ENCODE data around the gene NR3C2.
"Not testable (repeated sequence)": the region's sequence is repeated elsewhere in the genome, so short reads cannot be mapped to it uniquely, and the experiment has no call there.

Gene NR3C2

DNA sequence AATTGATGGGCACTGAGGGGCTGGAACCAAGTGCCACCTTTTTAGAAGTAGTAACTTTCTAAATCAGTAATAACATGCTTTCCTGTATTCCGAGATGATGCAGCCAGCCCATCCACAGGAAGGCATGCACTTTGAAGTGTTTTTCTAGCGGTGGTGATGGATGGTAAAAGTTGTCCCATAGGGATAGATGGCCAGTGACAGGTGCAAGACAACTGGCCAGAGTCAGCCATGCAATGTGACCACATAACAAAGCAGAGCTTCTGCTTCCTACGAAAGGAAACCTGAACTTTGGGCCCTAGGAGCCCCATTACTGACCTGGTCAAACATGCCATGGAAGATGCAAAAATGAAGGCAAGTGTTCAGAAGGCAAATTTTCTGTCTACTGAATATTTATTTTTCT, 72.3 kb downstream of the NR3C2 start:
- no peak for DNase-seq (ENCODE audit: low read depth)

DNA sequence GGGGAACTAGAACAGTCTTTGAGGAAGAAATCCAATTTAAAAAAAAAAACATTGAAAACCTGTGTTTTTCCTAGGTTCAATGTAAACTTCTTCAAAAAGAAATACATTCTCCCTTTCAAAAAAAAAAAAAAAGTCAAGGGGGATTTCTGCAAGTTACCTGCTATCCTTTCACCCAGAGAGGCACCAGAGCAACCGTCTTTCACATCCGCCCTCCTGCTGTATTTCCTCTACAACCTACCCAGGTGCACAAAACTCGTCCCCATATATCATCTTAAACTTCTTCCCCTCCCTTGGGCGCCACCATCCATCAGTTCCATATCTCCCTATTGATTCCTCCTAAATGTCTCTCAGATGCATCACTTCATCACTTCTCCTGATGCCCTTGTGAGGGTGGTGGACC, 74.5 kb downstream of the NR3C2 start:
- DNase-seq (ENCODE audit: low read depth): no peak

DNA sequence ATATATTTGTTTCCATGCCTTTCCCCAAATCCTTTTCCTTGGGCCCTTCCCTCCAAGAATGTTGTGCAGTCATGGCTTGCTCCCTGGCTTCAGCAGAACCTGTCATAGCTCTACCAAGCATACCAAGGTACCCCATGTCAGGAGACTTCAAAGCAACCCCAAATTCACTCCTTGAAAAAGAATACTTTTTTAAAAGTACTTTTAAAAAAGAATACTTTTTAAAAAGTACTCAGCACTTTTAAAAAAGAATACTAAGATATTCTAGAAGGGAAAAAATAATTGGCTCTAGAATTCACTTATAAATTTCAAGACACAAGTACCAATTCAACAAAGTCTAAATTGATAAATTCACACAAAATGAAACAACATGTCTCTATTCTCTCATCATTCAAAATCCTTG, 76.0 kb downstream of the NR3C2 start:
- no peak for DNase-seq (ENCODE audit: low read depth)

DNA sequence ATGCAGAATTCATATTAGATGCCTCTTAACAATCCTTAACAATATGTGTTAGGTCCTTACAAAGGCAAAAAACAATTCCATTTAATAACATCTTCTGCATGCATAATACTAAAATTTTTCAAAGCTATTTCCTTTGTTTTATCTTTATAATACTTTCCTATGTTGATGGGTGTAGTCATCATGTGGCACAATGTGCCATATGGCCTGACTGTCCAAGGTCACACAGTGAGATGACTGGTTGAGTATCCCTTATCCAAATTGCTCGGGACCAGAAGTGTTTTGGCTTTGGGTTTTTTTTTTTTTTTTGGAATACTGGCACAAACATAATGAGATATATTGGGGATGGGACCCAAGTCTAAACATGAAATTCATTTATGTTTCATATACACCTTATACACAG, 77.7 kb downstream of the NR3C2 start:
- DNase-seq (ENCODE audit: low read depth): no peak

DNA sequence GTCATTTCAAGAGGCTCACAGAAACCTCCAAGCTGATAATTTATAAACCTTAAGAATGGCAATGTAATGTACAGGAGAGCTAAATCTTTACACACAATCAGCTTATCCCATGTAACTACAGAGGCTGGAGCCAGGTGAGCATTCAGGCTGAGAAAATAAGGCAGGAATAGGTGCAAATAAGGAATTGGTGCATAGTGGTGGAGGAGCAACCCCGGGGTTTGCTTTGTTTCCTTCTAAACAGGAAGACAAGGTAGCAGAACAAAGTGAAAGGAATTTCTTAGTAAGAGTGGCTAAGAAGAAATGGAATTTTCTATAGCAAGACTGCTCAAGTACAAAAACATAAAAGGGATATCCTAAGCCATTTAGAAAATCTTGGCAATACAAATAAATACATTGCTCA, 82.4 kb downstream of the NR3C2 start:
- DNase-seq (ENCODE audit: low read depth): no peak

DNA sequence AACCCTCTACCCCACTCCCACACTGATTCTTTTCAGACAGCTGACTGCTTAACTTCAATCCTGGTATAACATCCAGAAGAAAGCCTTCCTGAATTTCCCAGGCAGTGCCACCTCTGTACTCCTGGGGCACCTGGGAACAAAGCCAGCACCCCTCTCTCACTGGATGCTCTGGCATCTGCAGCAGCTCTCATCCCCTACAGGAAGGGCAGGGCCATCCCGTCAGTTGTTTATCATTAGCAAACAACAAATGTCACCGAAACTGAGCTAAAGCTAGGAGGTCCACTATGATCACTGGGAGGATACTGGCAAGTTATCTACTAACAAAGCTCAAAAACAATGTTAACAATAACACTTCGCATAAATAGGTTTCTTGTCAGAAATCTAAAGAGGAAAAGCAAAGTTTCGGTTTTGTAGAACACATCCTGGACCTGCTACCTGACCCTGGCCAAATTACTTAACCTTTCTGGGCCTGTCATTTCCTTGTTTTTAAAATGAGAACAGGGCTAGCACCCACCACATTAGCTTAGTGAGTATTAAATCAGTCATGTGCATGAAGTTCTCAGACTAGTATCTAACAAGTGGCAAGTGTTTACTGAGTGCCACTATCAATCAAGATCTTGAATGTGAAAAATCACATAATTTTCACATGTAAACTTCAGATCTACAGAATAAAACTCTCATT, 86.6 kb downstream of the NR3C2 start:
- no peak for DNase-seq (ENCODE audit: low read depth)

DNA sequence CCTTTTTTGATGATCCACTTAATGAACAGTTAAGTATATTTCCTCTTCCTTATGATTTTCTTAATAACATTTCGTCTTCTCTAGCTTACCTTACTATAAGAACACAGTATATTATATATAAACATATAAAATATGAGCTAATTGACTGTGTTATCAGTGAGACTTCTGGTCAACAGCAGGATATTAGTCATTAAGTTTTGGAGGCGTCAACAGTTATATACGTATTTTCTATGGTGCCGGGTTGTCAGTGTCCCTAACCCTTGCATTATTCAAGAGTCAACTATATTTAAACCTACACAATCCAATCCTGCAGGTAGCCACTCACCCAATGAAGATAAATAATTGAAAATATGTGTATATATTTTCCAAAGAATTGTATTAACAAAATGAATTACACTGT, 88.0 kb downstream of the NR3C2 start:
- DNase-seq (ENCODE audit: low read depth): no peak

DNA sequence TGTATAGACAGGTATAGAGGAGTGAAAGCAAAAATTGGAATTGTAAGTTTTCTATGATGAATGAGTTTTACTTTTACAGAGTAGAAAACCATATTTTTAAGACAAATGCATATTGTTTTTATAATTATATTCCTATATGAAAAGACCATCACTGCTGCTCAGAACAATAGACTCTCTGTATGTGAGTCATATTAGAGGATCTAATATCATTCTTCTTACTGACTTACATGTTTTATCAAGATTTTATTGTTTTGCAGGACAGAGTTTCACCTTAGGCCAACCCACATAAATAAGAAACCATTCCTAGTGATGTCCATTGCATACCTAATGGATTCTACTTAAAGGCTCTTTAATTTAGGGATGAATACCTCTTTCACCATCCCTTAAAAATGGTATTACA, 88.6 kb downstream of the NR3C2 start:
- DNase-seq (ENCODE audit: low read depth): no peak

DNA sequence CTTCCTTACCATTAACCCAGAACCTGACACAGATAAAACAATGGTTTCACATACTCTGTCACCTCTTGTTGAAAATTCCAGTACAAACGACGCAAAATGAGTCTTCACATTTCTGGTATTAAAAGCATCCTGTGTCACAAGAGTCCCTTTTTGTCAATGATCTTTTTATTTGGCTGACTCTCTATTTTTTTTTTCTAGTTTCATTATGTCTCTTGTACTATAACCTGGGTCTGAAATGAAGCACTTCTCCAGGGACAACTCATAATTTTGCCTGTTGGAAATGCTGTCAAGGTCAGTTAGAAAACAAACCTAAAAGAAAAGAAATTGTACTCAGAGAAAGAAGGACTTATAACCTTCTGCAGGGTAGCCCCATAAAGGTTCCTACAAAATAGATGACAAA, 93.1 kb downstream of the NR3C2 start:
- no peak for DNase-seq (ENCODE audit: low read depth)

DNA sequence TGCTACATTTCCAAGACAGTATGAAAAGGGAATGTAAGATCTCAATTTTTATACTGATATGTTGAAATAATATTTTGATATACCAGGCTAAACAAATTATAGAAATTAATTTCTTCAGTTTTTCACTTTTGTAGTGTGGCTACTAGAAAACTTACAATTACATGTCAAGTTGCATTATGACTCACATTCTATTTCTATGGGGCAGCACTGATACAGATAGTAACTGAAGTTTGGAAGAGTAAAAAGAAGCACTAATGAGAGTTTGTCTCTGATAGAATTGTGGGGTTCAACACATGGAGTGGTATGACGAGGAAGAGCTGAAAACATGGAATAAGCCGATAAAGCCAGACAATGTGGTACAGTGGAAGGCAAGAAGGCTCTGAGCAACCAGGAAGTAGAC, 95.6 kb downstream of the NR3C2 start:
- DNase-seq (ENCODE audit: low read depth): no peak

DNA sequence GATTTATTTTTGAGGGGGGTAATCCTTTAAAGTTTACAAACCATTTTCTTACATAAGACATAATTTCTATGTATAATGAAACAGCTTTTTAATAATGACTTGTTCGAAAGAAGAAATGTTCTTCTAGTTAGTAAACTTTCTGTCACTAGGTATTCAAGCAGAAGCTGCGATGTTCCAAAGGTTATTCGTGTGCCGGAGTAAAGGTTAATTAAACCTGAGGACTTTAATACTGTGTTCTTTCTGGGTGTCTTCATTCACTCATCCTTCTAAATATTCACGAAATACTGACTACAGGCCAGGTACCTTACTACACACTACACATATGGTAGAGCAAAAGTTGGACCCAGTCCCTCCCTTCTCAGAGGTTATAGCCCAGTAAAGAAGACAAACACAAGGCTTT, 96.7 kb downstream of the NR3C2 start:
- DNase-seq (ENCODE audit: low read depth): no peak

DNA sequence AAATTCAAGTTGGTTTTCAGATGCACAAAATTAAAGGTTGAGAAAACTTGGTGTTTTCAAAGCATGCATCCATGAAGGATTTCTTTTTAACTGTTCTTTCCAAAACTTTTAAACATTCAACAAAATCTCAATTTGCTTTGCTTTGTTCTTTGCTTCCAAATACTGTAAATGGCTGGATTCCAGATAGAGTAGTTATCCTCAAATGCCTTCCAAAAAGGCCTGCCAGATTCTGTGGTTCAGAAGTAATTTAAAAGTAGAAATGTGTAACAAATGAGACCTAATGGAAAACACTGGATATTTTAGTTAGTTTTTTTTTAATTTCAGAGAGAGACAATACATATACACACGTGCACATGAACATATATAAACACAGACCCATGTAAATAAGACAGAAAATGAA, 97.3 kb downstream of the NR3C2 start:
- no peak for DNase-seq (ENCODE audit: low read depth)

DNA sequence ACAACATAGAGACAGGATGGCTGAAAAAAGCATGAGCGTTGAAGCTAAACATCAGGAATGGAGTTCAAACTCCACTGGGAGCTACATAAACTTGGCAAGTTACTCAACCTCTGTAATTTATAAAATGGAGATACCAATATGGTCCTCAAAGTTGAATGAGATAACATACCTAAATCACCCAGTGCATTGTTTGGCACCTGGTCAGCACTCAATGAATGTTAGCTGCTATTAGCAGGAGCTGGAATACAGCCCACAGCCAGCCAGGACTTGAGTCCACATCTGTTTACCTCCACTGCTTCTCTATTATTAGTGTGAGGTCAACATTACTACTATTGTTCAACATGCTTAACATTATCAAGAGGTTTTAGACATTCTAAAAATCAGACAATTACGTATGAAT, 97.9 kb downstream of the NR3C2 start:
- DNase-seq (ENCODE audit: low read depth): no peak

DNA sequence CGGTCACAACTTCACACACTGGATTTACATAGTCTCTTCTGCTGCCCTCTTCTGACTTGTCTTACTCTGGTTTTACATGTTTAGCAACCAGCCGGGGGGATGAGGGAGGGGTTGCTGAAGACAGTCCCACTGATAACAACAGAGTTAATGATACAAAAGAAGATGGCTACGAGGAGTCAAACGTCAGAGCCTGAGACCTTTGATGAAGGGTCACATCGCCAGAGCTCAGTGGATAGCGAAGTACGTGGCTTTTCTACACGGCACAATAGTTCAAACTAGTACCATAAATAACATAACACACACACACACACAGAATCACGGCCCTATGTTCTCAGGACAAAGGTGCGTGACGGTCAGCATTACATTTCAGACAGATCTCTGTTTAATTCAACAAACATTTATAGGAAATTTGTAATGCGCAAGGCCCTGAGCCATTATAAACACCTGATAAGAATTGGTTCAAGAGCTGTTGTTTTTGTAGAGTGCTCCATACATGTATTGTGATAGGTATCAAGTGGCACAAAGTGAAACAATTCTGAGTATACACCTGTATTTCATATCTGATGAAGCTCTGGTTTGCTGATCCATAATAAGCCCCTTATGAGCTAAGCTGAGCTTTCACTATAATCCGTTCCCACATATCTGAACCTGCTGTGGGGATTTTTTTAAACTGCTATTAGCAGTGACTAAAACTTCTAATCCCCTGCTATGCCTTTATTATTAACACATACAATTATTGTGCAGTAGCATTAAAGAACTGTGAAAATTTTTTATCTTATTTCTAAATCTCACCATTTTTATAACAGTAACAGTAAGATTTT, 100.0 kb downstream of the NR3C2 start:
- DNase-seq (ENCODE audit: low read depth): no peak

DNA sequence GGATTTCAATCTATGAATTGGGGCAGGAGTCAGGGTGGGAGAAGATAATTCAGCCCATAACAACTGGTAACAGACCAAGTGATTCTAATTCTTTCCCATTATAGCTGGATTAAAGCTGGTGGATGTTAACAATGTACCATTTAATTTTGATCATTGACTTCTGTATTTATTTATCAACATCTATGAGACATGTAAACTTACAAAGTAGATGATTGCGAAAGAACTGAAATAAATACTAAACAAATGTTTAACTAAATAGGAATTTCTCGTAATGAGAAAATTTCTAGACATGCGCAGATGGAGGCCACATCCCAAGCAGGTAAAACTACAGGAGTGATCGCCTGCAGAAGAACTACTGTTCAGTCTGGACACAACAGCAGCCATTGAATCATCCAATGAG, 107.1 kb downstream of the NR3C2 start:
- no peak for DNase-seq (ENCODE audit: low read depth)

DNA sequence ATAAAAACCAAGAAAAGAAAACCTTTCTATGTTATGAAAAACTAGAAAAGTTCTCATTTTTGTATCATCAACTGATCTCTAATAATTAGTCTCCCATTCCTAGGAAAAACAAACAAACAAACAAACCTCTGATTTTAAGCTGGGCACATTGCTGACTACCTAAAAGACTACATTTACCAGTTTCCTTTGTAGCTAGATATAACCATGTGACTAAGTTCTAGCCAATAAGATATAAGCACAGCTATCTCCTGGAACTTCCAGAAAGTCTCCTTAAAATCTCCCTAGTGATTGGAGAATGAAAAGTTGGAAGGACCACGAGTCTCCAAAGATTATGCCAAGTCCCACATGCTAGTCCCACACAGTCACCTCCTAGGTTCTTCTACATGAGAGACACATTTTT, 108.9 kb downstream of the NR3C2 start:
- no peak for DNase-seq (ENCODE audit: low read depth)

DNA sequence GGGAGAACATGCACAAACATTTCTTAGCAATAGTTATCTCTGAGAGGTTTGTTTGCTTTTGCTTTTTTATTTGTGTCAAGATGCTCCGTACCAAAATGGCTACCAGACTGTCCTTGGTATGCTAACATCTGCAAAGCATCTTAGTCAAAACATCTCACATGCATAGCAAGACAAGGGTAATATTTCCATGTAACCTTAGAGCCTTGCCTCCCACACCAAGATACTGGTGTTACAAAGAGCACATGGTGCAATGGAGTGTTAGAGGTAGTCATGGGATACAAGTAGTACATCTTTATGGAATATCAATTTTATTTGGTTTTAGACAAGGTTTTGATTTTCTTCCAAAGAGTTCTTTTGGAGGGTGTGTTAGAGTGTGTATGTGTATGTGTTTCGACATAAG, 109.7 kb downstream of the NR3C2 start:
- DNase-seq (ENCODE audit: low read depth): no peak

DNA sequence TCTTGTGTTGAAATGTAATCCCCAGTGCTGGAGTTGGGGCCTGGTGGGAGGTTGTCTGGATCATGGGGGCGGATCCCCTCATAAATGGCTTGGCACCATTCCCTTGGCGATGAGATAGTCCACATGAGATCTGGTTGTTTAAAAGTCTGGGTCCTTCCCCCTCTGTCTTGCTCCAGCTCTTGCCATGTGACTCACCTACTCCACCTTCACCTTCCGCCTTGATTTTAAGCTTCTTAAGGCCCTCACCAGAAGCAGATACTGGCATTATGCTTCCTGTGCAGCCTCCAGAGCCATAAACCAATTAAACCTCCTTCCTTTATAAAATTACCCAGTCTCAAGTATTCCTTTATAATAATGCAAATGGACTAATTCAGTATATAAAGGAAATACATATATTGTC, 111.5 kb downstream of the NR3C2 start:
- no peak for DNase-seq (ENCODE audit: low read depth)

DNA sequence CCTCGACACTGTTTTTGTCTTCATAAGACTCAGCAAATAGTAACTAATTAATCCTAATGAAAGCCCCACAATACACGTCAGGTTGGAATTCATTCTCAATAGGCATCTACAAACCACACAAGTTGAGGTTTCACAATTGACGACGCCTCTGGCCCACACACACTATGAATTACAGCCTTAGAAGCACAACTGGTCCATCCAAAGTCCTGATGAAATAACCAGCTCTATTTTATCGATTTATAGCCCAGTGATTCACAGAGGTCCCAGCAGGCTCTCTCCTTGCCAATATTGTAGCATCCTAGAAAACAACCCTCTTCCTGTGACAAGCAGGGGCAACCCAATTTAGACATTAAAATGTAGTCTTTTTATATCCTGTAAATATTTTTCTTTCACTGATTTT, 112.1 kb downstream of the NR3C2 start:
- DNase-seq (ENCODE audit: low read depth): no peak

DNA sequence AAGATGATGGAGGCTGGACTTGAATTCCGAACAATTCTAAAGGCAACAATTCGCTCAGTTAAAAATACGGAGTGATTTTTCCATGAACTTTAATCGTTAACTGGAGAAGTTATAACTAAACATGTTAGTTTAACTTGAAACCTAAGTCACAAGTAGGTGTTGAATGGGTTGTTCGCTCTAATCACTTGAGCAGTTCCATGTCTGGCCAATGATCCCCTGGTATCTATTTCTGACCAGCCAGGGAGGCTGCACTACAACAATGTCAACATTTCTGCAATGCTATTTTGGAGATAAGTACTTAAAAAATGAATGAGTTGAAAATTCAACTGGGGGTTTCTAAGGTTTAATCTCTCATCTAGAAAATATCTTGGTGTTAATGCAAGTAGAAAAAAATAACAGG, 112.5 kb downstream of the NR3C2 start:
- no peak for DNase-seq (ENCODE audit: low read depth)

DNA sequence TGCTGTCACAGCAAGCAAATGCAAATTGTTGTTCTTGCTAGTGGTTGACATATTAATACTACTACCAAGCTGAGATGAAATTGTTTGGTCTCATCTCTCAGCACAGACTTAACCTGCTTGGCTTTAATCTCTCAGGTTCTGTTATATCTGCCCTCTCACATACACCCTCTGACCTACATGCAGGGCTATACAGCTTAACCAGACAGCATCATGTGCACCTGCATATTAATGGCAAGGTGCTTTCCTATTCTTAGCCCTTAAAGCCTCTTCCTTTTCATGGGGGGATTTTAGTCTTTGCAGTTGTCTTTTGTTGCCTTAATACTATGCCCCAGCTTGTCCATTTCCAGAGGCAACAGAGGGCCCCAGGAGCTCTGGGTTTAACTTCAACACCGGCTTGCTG, 114.5 kb downstream of the NR3C2 start:
- no peak for DNase-seq (ENCODE audit: low read depth)

DNA sequence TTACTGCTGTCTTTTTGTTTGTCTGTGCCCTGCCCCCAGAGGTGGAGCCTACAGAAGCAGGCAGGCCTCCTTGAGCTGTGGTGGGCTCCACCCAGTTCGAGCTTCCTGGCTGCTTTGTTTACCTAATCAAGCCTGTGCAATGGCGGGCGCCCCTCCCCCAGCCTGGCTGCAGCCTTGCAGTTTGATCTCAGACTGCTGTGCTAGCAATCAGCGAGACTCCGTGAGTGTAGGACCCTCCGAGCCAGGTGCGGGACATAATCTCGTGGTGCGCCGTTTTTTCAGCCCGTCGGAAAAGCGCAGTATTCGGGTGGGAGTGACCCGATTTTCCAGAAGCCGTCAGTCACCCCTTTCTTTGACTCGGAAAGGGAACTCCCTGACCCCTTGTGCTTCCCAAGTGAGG, 118.9 kb downstream of the NR3C2 start:
- DNase-seq (ENCODE audit: low read depth): not testable (repeated sequence)

DNA sequence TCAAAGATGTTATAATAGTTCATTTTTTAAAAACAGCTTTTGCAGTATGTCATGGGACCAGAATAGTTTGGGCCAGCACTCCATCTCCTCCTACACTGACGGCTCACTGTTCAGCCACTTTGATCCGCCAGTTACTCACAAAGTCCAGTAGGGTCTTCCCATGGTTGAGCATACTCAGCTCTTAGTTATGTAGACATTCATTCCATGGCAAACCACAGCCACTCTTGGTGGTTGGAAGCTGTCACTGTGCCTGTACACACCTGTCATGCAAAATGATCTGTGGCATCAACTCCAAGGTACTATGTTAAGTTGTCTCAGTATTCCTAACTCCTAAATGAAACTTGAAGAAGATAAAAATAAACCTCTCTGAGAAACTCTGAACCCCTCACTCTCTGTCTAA, 127.2 kb downstream of the NR3C2 start:
- no peak for DNase-seq (ENCODE audit: low read depth)

DNA sequence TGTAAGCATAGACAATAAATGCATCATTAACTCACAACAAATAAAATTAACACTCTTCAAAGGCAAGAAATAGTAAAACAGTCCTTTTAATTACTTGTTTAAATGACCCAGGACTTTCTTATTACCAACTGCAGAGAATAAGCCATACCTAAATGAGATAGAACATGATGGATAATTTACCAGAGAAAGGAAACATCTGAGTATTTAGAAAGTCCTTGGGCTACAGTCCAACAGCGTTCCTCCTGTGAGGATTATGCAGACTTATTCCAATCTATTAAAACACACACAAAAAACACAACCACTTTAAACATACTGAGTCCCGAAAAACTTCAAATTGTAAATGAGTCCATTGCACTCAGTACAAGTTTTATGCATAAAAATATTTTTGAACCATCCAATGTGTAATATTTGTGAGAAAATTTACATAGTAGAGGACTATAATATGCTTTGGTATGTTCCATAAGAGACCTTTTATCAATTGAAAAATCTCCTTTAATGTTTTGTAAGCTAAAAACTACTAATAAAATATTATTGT, 129.2 kb downstream of the NR3C2 start:
- no peak for DNase-seq (ENCODE audit: low read depth)
